Activated CD4-positive, alpha-beta T cell treated with anti-CD3 and anti-CD28 coated beads, Interleukin-2, amount 50 U/mL, for 24 hours (primary cell): ENCODE data around the gene PIGBOS1.
"Not testable (repeated sequence)": the region's sequence is repeated elsewhere in the genome, so short reads cannot be mapped to it uniquely, and the experiment has no call there.

Source experiments
- DNase-seq, 2 donors: peaks; one replicate each; pipeline ENCODE4 v3.0.0-alpha.2; 2020; ENCODE audit warnings: low read depth in 1 of 2, low spot score in 1 of 2

Gene PIGBOS1

DNA sequence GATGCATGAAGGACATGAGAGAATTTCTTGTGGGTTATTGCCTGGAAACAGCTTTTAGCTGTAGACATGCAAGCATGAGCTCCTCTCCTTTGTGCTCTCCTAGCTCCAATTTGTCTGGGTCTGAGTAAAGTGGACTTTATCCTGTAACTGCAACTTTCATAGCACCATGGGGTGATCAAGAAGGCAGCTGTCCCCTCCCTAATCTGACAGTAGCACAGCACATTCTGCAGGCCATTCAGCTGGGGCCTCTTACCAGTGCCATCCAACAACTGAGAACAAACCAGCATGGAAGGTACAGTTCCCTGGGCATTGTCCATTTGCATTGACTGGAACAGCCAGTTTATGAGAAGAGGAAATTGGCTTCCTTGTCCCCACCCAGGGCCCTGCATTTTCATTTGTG lies 21.6 kb downstream of the PIGBOS1 start:
- DNase-seq = no peak

DNA sequence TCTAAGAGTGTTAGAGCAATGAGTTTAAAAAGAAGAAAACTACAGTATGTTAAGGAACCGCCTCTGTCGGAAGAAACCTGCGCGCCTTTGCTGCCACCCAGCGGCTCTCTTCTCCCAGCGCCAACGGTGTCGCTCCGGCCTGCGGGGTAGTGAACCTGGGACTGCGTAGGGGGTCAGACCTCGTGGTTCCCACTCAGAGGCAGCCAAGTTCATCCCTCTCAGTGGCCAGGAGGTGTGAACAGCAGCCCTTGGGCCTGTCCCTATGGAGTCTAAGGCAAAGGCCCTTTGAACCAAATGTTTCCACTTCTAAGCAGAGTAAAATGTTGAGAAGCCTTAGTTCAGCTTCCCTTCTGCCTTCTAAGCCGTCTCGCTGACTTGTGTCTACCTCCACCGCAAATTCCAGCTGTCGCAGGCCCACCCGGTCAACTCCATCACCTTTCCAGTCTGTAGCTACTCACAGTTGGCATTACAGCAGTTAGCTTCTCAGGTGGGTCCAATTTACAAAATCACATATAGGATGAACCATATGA lies 28.3 kb downstream of the PIGBOS1 start:
- DNase-seq = peak; percentile 68 to 78

DNA sequence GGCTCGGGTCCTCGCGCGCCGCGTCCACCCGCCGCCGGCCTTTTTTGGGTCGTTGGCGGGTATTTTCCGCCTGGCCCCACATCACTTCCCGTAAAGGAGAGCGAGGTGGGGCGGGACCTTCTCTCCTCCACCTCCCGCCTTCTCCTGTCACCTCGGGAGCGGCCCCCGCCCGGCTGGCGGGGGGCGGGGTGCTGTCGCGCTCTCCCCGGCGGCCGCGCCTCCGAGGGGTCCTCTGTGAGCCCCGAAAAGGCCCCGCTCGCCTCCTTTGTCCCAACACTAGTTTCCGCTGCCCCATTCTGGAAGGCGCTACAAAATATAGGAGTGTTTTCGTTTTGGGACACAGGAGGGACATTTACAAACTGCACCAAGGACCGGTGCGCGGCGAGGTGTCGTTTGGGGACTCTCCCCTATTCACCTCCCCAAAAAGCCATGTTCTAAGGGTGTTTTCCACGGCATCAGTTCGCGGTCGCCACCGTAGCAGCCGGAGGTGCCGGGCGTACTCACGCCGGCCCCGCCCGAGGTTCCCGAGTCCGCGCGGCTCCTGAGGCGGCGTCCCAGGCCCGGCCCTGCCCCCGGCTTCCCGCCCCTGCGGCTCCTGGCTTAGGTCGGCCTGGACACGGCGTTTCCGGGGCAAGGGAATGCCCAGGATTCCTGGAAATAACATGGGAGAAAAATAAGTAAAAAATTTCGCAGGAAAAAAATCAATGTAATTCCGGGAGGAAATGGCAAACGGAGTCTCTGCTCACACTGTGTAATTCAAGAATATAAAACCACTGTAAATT lies 29.0 kb downstream of the PIGBOS1 start, which contains the start of gene RAB27A:
Gene RAB27A (minus strand): TSS at position 68 of the 782 bp plus-strand sequence. CDS start 54,879 bp downstream, outside the sequence.
- DNase-seq = peak; percentile 60 to 71

DNA sequence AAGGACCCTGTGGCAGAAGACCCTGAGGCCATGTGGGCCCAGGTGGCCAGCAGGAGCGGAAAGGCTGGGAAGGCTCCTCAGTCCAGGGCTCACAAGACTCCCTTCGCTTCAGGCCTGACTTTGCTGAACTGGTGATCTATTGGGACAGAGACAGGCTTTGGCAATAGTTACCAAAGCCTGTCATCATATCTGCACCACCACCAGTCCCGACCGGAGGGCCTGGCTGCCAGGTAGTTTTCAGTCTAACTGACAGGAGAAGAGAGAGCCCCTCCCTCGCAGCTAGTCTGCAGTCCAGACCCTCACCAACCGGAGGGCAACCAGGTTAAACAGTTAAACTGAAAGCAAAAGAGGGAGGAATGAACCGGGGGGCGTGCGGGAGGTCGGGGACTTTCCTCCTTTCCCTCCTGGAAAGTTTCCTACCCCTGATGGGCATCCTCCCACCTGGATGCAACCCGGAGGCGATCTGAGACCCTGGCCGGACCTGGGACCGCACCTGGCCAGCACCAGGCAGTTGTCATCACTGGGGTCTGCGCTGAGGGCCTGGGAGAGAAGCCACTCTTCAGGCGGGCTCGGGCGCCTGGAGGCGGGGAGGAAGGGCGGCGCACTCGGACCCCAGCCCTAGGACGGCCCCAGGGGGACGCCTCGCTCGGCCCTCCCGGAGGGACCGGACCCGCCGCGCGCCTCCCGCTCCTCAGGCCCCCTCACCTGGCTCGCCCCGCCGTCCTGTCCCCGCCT lies 29.7 kb downstream of the PIGBOS1 start:
- peak in 1 of 2 donors; percentile 24 for DNase-seq

DNA sequence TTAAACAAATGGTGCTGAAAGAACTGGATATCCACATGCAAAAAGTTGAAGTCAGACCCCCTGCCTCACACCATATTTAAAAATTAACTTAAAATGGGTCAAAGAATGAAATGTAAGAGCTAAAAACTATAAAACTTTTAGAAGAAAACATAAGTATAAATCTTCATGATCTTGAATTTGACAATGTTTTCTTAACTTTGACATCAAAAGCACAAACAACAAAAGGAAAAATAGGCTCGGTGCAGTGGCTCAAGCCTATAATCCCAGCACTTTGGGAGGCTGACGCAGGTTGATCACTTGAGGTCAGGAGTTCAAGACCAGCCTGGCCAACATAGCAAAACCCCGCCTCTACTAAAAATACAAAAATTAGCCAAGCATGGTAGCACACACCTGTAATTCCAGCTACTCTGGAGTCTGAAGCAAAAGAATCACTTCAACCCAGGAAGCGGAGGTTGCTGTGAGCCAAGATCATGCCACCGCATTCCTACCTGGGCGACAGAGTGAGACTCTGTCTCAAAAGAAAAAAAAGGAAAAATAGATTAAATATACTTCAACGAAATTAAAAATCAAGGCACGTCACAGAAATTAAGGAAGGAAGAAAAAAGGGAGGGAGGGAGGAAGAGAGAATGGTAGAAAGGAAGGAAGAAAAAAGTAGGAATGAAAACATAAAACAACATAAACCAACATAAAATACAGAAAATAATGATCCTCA lies 30.8 kb downstream of the PIGBOS1 start:
- DNase-seq = no peak

DNA sequence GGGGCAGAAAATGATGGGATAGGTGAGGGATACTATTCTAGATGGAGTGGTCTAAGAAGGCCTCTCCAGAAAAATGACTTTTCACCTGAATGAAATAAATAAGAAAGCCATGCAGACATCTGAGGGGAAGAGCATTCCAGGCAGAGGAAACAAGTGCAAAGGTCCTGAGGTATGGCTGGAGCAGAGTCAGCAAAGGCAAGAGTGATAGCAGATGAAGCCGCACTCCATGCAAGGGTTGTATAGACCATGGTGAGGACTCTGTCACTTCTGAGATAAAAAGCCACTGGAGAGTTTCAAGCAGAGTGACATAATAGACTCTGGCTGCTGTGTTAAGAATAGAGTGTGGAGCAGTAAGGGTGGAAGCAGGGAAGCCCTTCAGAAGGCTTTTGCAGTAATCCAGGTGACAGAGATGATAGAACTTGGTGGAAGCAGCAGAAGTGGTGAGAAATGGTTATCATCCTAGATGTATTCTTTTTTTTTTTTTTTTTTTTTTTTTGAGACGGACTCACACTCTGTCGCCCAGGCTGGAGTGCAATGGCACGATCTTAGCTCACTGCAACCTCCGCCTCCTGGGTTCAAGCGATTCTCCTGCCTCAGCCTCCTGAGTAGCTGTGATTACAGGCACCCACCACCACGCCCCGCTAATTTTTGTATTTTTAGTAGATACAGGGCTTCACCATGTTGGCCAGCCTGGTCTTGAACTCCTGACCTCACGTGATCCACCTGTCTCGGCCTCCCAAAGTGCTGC lies 32.3 kb downstream of the PIGBOS1 start:
- DNase-seq = not testable (repeated sequence)

DNA sequence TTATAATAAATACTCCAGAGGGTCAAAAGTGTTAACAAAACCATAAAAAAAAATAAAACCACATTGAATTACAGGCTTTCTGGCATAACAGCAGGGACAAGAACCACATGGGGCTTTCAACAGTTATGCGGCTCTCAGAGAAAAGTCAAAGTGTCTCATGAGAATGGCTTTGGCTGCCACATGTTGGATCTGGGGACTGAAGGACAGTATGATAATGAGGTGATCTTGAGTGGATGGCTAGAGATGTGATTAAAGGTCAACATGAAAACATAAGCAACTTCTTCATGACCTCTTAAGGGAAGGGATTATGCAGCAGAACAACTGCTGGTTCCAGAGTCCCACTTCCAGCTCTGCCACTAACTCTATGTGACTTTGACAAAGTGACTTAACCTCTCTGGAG lies 34.5 kb downstream of the PIGBOS1 start:
- no peak for DNase-seq

DNA sequence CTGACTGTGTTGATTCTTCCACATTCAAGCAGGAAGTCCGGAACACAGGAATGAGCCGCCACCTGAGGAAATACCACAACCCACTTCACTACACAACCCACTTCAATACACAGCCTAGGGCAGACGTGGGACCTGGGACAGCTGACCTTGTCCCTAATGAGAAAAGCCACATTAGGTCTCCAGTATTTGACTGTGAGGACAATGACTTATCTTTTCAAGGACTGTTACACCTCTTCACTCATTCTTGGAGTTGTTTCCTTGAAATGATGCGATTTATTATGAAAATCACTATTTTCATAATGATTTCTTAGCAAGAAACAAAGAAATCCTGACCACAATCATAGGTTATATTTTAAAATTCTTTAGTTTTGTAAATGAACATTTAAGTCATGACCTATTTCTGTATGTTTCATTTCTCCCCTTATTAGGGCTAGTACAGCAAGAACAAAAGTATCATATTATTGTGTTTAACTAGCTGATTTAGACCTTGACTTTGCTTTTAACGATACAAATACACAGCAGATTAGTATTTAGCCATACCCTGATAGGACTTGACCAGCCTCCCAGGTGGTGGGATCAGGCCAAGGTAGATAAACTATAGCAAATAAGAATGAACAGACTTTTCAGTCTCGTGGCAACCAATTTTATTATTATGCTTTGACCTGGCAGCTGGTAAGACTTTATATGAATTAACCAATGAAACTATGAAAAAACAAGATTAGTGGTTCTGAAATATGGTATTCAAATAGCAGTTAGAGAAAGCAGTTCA lies 35.4 kb downstream of the PIGBOS1 start:
- DNase-seq = no peak

DNA sequence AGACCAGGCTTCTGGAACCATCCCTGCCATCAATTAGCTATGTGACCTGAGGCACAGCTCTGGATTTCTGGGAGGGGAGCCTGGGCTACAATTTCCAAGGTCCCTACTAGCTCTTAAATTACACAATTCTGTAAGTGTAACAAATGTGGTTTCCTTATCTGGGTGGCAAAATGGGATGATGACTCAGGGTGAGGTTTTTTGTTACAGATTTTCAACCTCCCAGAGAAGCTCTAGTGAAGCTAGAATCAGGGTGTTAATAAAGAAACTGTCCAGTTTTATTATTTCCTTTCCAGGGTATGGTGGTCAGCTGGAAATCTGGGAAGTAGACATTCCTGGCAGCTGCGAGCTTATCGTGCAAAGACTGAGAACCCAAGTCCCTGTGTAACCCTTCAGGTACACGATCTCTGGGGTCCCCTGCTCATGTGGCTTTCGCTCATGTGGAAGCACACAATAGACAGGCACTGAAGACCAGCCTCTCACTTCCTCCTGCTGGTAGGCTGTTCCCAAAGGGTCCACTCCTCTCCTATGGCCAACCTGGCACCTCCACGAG lies 36.6 kb downstream of the PIGBOS1 start:
- DNase-seq = no peak

DNA sequence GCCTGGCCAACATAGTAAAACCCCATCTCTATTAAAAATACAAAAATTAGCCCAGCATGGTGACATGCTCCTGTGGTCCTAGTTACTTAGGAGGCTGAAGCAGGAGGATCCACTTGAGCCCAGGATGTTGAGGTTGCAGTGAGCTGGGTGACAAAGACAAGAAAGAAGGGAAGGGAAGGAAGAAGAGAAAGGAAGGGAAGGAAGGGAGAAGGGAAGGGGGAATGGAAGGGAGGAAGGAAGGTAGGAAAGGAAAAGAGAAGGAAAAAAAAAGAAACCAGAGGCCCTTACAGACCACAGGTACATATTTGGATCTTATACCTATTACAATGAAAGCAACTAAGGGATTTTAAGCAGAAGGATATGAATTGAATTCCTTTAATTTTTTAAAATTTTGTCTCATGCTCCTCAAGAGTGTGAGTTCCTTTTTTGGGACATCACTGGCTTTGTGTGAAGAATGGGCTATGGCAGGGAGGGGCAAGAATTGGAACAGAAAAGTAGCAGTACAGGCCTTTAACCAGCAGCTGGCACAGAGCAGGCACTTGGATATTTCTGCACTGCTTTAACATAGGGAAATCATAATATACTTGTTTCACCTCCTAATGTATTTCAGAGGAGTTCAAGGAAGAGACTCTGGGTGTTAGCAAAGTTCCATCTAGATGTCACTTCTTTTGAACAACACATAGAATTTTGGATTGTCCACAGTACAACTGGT lies 37.2 kb downstream of the PIGBOS1 start:
- no peak for DNase-seq

DNA sequence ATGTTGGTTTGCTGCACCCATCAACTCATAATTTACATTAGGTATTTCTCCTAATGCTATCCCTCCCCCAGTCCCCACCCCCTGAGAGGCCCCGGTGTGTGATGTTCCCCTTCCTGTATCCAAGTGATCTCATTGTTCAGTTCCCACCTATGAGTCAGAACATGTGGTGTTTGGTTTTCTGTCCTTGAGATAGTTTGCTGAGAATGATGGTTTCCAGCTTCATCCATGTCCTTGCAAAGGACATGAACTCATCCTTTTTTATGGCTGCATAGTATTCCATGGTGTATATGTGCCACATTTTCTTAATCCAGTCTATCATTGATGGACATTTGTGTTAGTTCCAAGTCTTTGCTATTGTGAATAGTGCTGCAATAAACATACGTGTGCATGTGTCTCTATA lies 38.3 kb downstream of the PIGBOS1 start:
- not testable (repeated sequence) for DNase-seq

DNA sequence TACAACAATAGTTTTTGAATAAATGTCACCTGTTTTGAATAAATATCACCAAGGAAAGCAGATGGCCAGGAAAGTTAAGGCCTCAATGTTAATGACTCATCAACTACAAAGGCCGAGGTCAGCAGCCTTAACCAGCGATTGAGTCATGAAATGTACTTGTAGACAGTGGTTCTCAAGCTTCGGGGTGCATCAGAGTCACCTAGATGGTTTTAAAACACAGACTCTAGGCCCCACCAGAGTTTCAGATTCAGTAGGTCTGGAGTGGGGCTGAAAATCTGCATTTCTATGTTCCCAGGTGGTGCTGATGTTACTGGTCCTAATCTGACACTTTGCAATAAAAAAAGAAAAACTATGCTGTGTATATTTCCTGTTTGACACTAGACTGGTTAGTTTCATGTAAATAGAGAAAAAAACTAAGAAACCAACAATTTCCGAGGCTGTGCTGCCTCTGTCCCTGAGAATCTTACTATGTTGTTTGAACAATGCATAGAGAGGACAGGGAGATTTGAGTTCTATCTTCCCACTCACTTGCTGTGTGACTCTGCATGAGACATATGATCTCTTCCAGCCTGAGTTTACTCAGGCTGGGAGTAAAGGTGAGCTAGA lies 39.1 kb downstream of the PIGBOS1 start:
- DNase-seq = peak in 1 of 2 donors; percentile 55

DNA sequence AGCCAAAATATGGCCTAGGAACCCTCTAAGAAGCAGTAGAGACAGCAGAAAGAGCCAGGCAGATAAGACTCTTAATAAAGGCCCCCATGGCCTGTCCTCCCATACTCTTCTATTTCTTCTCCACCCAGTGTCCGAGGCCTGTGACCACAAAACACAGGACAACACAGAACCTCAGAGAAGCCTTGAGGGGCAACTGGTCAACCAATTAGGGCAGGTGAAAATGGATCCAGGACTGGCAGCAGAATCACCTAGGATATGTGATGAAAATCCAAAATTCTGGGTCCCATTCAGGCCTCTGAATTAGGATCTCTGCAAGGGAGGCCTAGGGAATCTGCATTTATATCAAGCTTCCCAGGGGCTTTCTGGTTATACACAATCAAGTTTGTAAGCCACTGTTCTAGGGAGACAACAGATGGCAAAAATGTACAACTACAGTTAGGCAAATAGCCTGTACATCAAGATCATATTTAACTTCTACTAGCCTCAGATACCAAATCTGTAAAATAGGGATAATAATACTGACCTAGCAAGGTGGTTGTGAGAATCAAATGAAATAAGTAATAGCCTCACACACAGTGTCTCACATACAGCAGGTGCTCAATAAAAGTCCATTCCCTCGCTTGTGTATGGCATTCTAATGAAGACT lies 39.7 kb downstream of the PIGBOS1 start:
- no peak for DNase-seq

DNA sequence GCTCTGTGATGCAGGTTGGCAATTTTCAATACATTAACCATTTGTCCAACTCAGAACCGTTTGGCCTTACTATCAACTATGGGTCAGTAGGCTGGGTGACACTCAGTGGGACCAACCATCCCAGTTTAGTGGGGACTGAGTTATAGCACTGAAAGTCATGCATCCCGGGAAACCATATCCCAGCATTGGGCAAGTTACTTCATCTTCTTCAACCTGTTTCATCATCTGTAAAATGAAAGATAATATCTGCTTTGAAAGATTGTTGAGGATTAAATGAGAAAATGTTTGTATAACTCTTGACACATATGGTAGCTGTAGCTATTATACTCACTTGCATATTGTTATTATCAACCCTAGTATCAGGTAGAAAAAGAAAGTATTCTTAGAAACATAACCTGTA lies 41.2 kb downstream of the PIGBOS1 start:
- DNase-seq = no peak

DNA sequence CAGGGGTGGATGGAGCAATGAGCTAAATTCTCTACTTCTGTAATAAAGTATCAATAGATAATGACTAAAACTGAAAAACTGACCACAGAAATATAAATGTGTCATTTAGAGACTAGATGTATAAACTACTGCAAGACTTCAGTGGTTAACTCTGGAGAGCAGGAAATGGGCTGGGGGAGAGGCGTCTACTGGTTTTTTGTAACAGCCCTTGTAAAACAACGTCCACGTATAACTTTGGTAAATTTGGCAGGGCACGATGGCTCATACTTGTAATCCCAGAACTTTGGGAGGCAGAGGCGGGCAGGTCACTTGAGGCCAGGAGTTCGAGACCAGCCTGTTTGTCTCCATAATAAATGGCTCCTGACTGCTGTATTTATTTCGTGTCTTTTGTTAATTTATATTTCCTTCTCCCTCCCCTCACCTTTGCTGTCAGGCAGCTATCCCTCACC lies 41.8 kb downstream of the PIGBOS1 start:
- no peak for DNase-seq

DNA sequence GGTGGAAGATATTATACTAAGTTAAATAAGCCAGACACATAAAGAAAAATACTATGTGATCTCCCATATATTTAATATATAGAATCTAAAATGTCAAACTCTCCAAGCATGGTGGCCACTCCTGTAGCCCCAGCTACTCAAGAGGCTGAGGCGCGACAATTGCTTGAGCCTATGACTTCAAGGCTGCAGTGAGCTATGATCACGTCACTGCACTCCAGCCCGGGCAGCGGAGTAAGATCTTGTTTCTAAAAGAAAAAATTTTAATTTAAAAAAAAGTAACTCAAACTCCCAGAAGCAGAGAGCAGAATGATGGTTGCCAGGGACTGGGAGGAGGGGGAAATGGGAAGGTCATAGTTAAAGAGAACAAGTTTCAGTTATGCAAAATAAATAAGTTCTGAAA lies 42.6 kb downstream of the PIGBOS1 start:
- no peak for DNase-seq

DNA sequence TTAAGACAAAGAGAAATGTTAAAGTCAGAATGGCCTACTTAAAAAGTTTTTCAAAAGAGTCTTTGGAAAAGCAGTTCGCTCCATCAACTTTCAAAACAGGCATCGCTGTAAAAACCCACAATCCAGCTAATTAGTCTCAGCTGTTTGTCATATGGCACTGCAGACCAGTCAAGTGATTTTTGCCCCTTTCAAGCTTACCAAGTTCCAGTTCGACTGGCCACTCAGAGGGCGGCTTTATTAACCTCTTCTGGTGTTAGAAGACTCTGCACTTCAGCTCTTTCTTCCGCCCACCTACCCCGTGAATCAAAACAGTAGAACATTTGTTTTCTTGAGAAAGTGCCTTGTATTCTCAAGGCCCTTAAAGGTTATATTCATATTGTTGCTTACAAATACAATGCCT lies 48.6 kb downstream of the PIGBOS1 start:
- DNase-seq = no peak

DNA sequence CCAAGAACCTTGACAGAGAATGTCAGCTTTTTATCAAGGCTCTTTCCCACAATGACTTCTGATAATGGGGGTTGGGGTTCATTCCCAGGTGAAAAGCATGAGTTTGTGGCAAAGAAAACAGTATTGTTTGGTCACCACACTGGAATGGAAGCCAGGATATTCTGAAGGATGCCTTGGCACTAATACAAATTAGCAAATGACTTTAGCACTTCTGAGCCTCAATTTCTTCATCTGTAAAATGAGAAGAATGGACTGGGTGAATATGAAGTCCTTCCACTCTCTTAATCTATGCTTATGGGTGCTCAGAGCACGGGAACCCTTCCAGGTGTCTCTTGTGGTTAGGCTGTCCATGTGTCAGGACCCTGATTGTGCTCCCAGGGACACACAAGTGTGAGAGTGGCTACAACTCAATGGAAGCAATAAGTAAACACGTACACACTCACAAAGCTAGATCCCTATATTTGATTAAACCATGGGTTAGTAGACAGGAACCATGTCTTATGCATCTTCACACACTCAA lies 50.7 kb downstream of the PIGBOS1 start:
- DNase-seq = no peak
